GM18508 (cell line): ENCODE measurements around the gene DGKE.

Experiments used
- ATAC-seq: cut with Tn5 transposase; IDR thresholded peaks from one replicate; pipeline ENCODE4 v1.9.1; 2021; ENCODE audit warnings: moderate number of reproducible peaks; ENCODE audit not compliant: insufficient read depth, unreplicated experiment

DGKE gene

GRCh38 chr17:56835264-56835585 is 1.3 kb downstream of the DGKE start:
- ATAC-seq: no peak

GRCh38 chr17:56838687-56839086 is 4.7 kb downstream of the DGKE start:
- ATAC-seq: no peak

- ATAC-seq: no peak
These were observed 8.6 kb downstream of the DGKE start for GRCh38 chr17:56842577-56842976.

GRCh38 chr17:56845934-56846333 is 12.0 kb downstream of the DGKE start:
- ATAC-seq: no peak

- no peak for ATAC-seq
These were observed 13.2 kb downstream of the DGKE start for GRCh38 chr17:56847106-56847505.

- ATAC-seq: no peak
These were observed 15.2 kb downstream of the DGKE start for GRCh38 chr17:56849131-56849530.

GRCh38 chr17:56850591-56850990 is 16.6 kb downstream of the DGKE start:
- ATAC-seq: no peak

- no peak for ATAC-seq
These were observed 17.1 kb downstream of the DGKE start for GRCh38 chr17:56851008-56851407.

GRCh38 chr17:56861899-56862298 is 27.9 kb downstream of the DGKE start:
- ATAC-seq: no peak

GRCh38 chr17:56863974-56864373 is 30.0 kb downstream of the DGKE start:
- no peak for ATAC-seq

- ATAC-seq: no peak
These were observed 32.1 kb downstream of the DGKE start for GRCh38 chr17:56866076-56866475.

- no peak for ATAC-seq
These were observed 32.5 kb downstream of the DGKE start for GRCh38 chr17:56866496-56866895.

GRCh38 chr17:56867948-56868376 is 34.0 kb downstream of the DGKE start:
- ATAC-seq: no peak

- ATAC-seq: no peak
These were observed 34.8 kb downstream of the DGKE start for GRCh38 chr17:56868716-56869115.

GRCh38 chr17:56870081-56870651 is 36.2 kb downstream of the DGKE start:
- ATAC-seq: no peak

GRCh38 chr17:56876766-56877179 is 42.8 kb downstream of the DGKE start:
- no peak for ATAC-seq

GRCh38 chr17:56879280-56879679 is 45.3 kb downstream of the DGKE start:
- no peak for ATAC-seq

GRCh38 chr17:56880133-56880532 is 46.2 kb downstream of the DGKE start:
- no peak for ATAC-seq

GRCh38 chr17:56880571-56880970 is 46.6 kb downstream of the DGKE start:
- no peak for ATAC-seq

- ATAC-seq: no peak
These were observed 47.8 kb downstream of the DGKE start for GRCh38 chr17:56881685-56882295.

GRCh38 chr17:56883616-56884015 is 49.7 kb downstream of the DGKE start:
- no peak for ATAC-seq

GRCh38 chr17:56884483-56885311 is 50.7 kb downstream of the DGKE start:
- ATAC-seq: no peak
